Mucosa of descending colon (tissue), 3 donors: ENCODE data around the gene PXYLP1. TPM values are rescaled to one million over a fixed set of nuclear protein-coding genes. Genes with fewer than 3 reads are reported as not detected.
"Not testable (repeated sequence)": the region's sequence is repeated elsewhere in the genome, so short reads cannot be mapped to it uniquely, and the experiment has no call there.

ENCODE experiments used
- ATAC-seq: fragments of 200-7000 bp; cut with Tn5 transposase; one replicate; pipeline ENCODE4 v1.9.1; 2020; ENCODE audit warnings: mild to moderate bottlenecking, moderate library complexity
- DNase-seq, 3 donors: peaks; one replicate each; pipeline ENCODE4 v3.0.0-alpha.2; 2020
- H3K36me3 ChIP-seq: fragments of 200-600 bp; one replicate; pipeline ENCODE4 v1.8.0; 2021; ENCODE audit warnings: low read depth, mild to moderate bottlenecking
- H3K4me1 ChIP-seq: fragments of 200-600 bp; one replicate; pipeline ENCODE4 v1.8.0; 2021; ENCODE audit warnings: low read depth, mild to moderate bottlenecking
- H3K4me3 ChIP-seq: fragments of 200-600 bp; one replicate; pipeline ENCODE4 v1.8.0; 2021; ENCODE audit warnings: mild to moderate bottlenecking
- H3K9me3 ChIP-seq: fragments of 200-600 bp; one replicate; pipeline ENCODE4 v1.8.0; 2021; ENCODE audit warnings: mild to moderate bottlenecking
- CTCF ChIP-seq: fragments of 200-600 bp; IDR thresholded peaks from one replicate; pipeline ENCODE4 v1.8.0; 2022; ENCODE audit warnings: antibody characterized with exemption, mild to moderate bottlenecking
- intact Hi-C, 2 donors: fragments of 100-400 bp; cut with DNase I in 1 of 2; cut with micrococcal nuclease in 1 of 2; formaldehyde crosslinking; loops; one replicate each; pipeline versions ENCODE4 v1.11.0 to v1.11.1; 2022; cut with DNase I, micrococcal nuclease
- total RNA-seq, 3 donors: library from RNA; stranded (reverse); fragmentation: NEBNext Ultra II Directional in 2 of 3; extraction: Animal tissue kit (Norgen Biotek cat#: 25700) in 2 of 3; gene quantifications; one replicate each; pipeline versions ENCODE4 v1.2.1 to v1.2.4, GENCODE V29; 2021 to 2023
- donor health status: DM: no; HTN: no; CAD: no; lungs with moderate emphysema.
- donor health status: DM: no; HTN: no; CAD: no.
- donor health status: DM: no; HTN: yes; CAD: no.

Gene PXYLP1
- total RNA-seq, 3 donors from 2014 or later = 9.9 to 13.7 (median 10.5) TPM

- Histone ChIP-seq H3K4me3 (peak overlapping the region; percentile 20), H3K9me3 (no peaks in the 10 kb centered on the region), H3K36me3 (no peaks in the 10 kb centered on the region), H3K4me1 (no peaks in the 10 kb centered on the region)
- ATAC-seq (peak; percentile 97), DNase-seq (peak; percentile 99)
- intact Hi-C loops = loop anchor here in 1 of 2 donors (5.0 kb wide), 1 partner anchor 141 kb away; no protein-coding TSS in a partner anchor
- peak; percentile 75 for TF ChIP-seq CTCF
Observed at GRCh38 chr3:141311496-141312353, 80.1 kb downstream of the PXYLP1 start.

- Histone ChIP-seq H3K36me3 (no peaks in the 10 kb centered on the region), H3K4me3 (peak overlapping the region; percentile 20), H3K4me1 (no peaks in the 10 kb centered on the region), H3K9me3 (no peaks in the 10 kb centered on the region)
- no peak for TF ChIP-seq CTCF
- ATAC-seq = no peak
- intact Hi-C loops = loop anchor here in 1 of 2 donors (5.0 kb wide), 1 partner anchor 140 kb away; no protein-coding TSS in a partner anchor
- no peak for DNase-seq
Observed at GRCh38 chr3:141312354-141313092, 80.9 kb downstream of the PXYLP1 start.

GRCh38 chr3:141313093-141313683 lies 81.6 kb downstream of the PXYLP1 start:
- H3K9me3 ChIP-seq = no peaks in the 10 kb centered on the region
- no peaks in the 10 kb centered on the region for H3K36me3 ChIP-seq
- no peak for ATAC-seq
- no peak for DNase-seq
- no peaks in the 10 kb centered on the region for H3K4me1 ChIP-seq
- no peak for TF ChIP-seq CTCF
- H3K4me3 ChIP-seq = no peak overlapping the region
- intact Hi-C loops = loop anchor here in 1 of 2 donors (5.0 kb wide), 1 partner anchor 139 kb away; no protein-coding TSS in a partner anchor

GRCh38 chr3:141314415-141314814 lies 82.8 kb downstream of the PXYLP1 start:
- intact Hi-C loops = loop anchor here in 1 of 2 donors (5.0 kb wide), 1 partner anchor 138 kb away; no protein-coding TSS in a partner anchor
- H3K4me3 ChIP-seq, H3K4me1 ChIP-seq, DNase-seq, H3K9me3 ChIP-seq, H3K36me3 ChIP-seq, ATAC-seq: not testable (repeated sequence)

GRCh38 chr3:141316851-141317250 lies 85.2 kb downstream of the PXYLP1 start:
- intact Hi-C loops = no loop called here

More at GRCh38 chr3:141316851-141317250, 85.2 kb downstream of the PXYLP1 start:
- H3K4me1 ChIP-seq = no peaks in the 10 kb centered on the region
- H3K36me3 ChIP-seq = no peaks in the 10 kb centered on the region
- no peak overlapping the region for H3K4me3 ChIP-seq
- ATAC-seq = no peak
- no peaks in the 10 kb centered on the region for H3K9me3 ChIP-seq
- no peak for TF ChIP-seq CTCF
- no peak for DNase-seq
